ENCODE results near the gene SLC9A3.

DNA sequence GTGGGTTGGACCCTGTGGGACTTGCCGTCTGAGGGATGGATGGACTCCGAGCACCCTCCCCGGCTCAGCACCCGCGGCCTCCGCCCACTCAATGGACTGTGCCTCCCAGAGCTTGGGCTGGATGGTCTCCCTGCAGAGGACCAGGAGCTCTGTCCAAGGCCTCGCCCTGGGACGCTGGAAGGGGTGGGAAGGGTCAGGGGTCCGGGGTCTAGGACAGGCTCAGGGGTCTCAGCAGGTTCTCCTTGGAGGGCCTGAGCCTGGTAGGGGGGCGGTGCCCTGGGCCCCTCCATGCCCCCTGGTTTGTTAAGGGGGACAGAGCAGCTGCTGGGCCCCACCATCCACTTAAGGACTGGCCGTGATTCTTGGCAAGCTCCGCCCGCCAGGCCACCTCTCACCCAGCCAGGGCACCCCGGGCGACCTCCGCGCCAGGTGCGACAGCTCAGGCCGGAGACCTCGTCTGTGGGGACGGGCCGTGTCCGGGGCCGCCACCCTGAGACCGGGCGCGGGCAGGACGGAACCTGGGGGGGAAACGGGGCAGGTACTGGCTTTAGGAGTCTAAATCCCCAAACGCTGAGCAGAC lies 52.1 kb downstream of the SLC9A3 start:
- TF ChIP-seq, protein P1, sequence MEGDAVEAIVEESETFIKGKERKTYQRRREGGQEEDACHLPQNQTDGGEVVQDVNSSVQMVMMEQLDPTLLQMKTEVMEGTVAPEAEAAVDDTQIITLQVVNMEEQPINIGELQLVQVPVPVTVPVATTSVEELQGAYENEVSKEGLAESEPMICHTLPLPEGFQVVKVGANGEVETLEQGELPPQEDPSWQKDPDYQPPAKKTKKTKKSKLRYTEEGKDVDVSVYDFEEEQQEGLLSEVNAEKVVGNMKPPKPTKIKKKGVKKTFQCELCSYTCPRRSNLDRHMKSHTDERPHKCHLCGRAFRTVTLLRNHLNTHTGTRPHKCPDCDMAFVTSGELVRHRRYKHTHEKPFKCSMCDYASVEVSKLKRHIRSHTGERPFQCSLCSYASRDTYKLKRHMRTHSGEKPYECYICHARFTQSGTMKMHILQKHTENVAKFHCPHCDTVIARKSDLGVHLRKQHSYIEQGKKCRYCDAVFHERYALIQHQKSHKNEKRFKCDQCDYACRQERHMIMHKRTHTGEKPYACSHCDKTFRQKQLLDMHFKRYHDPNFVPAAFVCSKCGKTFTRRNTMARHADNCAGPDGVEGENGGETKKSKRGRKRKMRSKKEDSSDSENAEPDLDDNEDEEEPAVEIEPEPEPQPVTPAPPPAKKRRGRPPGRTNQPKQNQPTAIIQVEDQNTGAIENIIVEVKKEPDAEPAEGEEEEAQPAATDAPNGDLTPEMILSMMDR (IDR thresholded peaks at IDR 0.05 in 4 of 5, conservative IDR thresholded peaks at IDR 0.05 in 1 of 5) = no peak
- TF ChIP-seq POLR2A (IDR thresholded peaks at IDR 0.05) = no peak

All from gastrocnemius medialis (tissue), 4 donors.